ENCODE measurements around the gene C16orf95. TPM values are rescaled to one million over a fixed set of nuclear protein-coding genes. Genes with fewer than 3 reads are reported as not detected.
"Not testable (repeated sequence)": the region's sequence is repeated elsewhere in the genome, so short reads cannot be mapped to it uniquely, and the experiment has no call there.

The C16orf95 gene
- polyA plus RNA-seq (ENCODE audit: insufficient read length in 4 of 4): 1 to 10 TPM; 1.9 to 5.4 (median 3.7) TPM

- DNase-seq (ENCODE audit: low read depth in 4 of 4, low spot score in 3 of 4): peak; percentile 94 to 98 (median 94)
Measured at GRCh38 chr16:87316923-87317749, at the start of gene C16orf95. TSS of gene C16orf95 (minus strand) at chr16:87317392. CDS start at chr16:87317242, 150 bp downstream.

GRCh38 chr16:87366930-87367329, 49.7 kb upstream of the C16orf95 start:
- DNase-seq (ENCODE audit: low read depth in 4 of 4, low spot score in 3 of 4): no peak

GRCh38 chr16:87366288-87366687, 49.1 kb upstream of the C16orf95 start:
- no peak for DNase-seq (ENCODE audit: low read depth in 4 of 4, low spot score in 3 of 4)

- DNase-seq (ENCODE audit: low read depth in 4 of 4, low spot score in 3 of 4): no peak
Measured at GRCh38 chr16:87365021-87365713, 48.0 kb upstream of the C16orf95 start.

- DNase-seq (ENCODE audit: low read depth in 4 of 4, low spot score in 3 of 4): no peak
Measured at GRCh38 chr16:87363771-87364455, 46.7 kb upstream of the C16orf95 start.

- not testable (repeated sequence) for DNase-seq (ENCODE audit: low read depth in 4 of 4, low spot score in 3 of 4)
Measured at GRCh38 chr16:87362828-87363559, 45.8 kb upstream of the C16orf95 start.

- DNase-seq (ENCODE audit: low read depth in 4 of 4, low spot score in 3 of 4): no peak
Measured at GRCh38 chr16:87361916-87362619, 44.9 kb upstream of the C16orf95 start.

GRCh38 chr16:87360862-87361610, 43.8 kb upstream of the C16orf95 start:
- DNase-seq (ENCODE audit: low read depth in 4 of 4, low spot score in 3 of 4): no peak

GRCh38 chr16:87359121-87359520, 41.9 kb upstream of the C16orf95 start:
- no peak for DNase-seq (ENCODE audit: low read depth in 4 of 4, low spot score in 3 of 4)

GRCh38 chr16:87358696-87359095, 41.5 kb upstream of the C16orf95 start:
- no peak for DNase-seq (ENCODE audit: low read depth in 4 of 4, low spot score in 3 of 4)

- DNase-seq (ENCODE audit: low read depth in 4 of 4, low spot score in 3 of 4): no peak
Measured at GRCh38 chr16:87358250-87358649, 41.1 kb upstream of the C16orf95 start.

- DNase-seq (ENCODE audit: low read depth in 4 of 4, low spot score in 3 of 4): no peak
Measured at GRCh38 chr16:87356491-87356853, 39.3 kb upstream of the C16orf95 start.

GRCh38 chr16:87353613-87354012, 36.4 kb upstream of the C16orf95 start:
- DNase-seq (ENCODE audit: low read depth in 4 of 4, low spot score in 3 of 4): no peak

GRCh38 chr16:87352818-87353217, 35.6 kb upstream of the C16orf95 start:
- DNase-seq (ENCODE audit: low read depth in 4 of 4, low spot score in 3 of 4): no peak

- no peak for DNase-seq (ENCODE audit: low read depth in 4 of 4, low spot score in 3 of 4)
Measured at GRCh38 chr16:87351320-87351698, 34.1 kb upstream of the C16orf95 start.

GRCh38 chr16:87350681-87351319, 33.6 kb upstream of the C16orf95 start:
- DNase-seq (ENCODE audit: low read depth in 4 of 4, low spot score in 3 of 4): no peak

GRCh38 chr16:87350031-87350430, 32.8 kb upstream of the C16orf95 start:
- DNase-seq (ENCODE audit: low read depth in 4 of 4, low spot score in 3 of 4): no peak

- no peak for DNase-seq (ENCODE audit: low read depth in 4 of 4, low spot score in 3 of 4)
Measured at GRCh38 chr16:87348616-87349157, 31.5 kb upstream of the C16orf95 start.
